Measurements from ENCODE around the gene CCDC28A.

The CCDC28A gene

DNA sequence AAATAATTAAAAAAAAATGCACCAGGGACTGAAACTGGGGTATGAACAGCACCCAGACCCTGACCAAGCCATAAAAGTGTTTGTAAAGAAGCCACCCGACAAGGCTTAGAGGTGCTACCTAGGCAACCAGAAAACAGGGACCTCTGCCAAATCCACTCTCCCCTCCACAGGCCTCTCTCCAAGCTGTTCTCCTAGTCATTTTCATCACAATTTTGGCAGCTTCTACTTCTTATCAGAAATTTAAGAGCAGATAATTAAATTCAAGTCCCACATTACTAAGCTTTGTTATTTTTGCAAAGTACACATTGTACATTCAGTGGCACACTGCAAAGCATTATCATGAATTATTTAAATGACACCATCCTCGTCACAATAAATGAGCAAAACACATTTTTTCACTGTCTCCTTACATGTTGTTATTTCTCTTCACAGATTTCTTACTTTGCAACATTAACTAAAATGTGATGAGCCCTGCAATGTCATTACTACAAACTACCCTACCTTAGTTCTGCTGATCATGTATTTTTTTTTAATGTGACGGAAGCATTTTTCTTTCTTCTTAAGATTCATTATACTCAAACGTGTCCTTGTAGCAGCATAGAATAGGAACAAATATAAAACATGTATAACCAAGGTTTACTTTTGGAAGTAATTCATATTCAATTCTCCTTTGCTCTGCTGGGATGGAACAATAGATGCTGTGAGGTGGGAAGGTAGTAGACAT lies 60.4 kb downstream of the CCDC28A start:
- H3K36me3 Mint-ChIP-seq, result no peaks in the 10 kb centered on the region
- no peak overlapping the region for H3K4me3 Mint-ChIP-seq
- CTCF ChIA-PET, result no interaction called here
- H3K4me1 Mint-ChIP-seq, result no peaks in the 10 kb centered on the region
- H3K27ac Mint-ChIP-seq, result no peak overlapping the region
- H3K27me3 Mint-ChIP-seq, result peaks cover 3% of the 10 kb centered on the region
- DNase-seq, result no peak
- H3K9me3 Mint-ChIP-seq, result no peaks in the 10 kb centered on the region

GRCh38 chr6:138837246-138837645 lies 63.7 kb downstream of the CCDC28A start:
- CTCF ChIA-PET, result no interaction called here
- Mint-ChIP-seq H3K4me1 (no peaks in the 10 kb centered on the region), H3K4me3 (no peak overlapping the region)

More at GRCh38 chr6:138837246-138837645, 63.7 kb downstream of the CCDC28A start:
- no peak overlapping the region for H3K27ac Mint-ChIP-seq
- no peak for DNase-seq
- H3K9me3 Mint-ChIP-seq, result no peaks in the 10 kb centered on the region
- no peaks in the 10 kb centered on the region for H3K27me3 Mint-ChIP-seq
- no peaks in the 10 kb centered on the region for H3K36me3 Mint-ChIP-seq
